H1 (cell line): ENCODE results near the gene C2CD3. TPM values are rescaled to one million over a fixed set of nuclear protein-coding genes. Genes with fewer than 3 reads are reported as not detected.

Experiments
- CTCF ChIA-PET: fragments of 300-600 bp; sonication (Branson Sonifier 250); formaldehyde crosslinking; loops from one replicate; lab custom pipeline; 2021; ENCODE audit not compliant: partially characterized antibody; lab: Charles Lee
- POLR2A ChIA-PET: fragments of 300-600 bp; sonication (Branson Sonifier 250); formaldehyde crosslinking; loops from one replicate; lab custom pipeline; 2021; ENCODE audit warnings: inconsistent platforms; ENCODE audit not compliant: partially characterized antibody; lab: Charles Lee
- DNase-seq, 2 experiments: peaks; one replicate each; pipeline versions ENCODE4 v3.0.0 to v3.0.0-alpha.2; 2010 to 2022; ENCODE audit warnings: low spot score in 2 of 2, low read depth in 1 of 2, mixed read lengths in 1 of 2
- FAIRE-seq: peaks from 2 replicates; lab custom pipeline; 2011; peaks lifted over from hg19 to GRCh38; lab: Jason Lieb, UNC
- H2AFZ ChIP-seq: 2 replicates; pipeline ENCODE4 v1.8.1; 2012; ENCODE audit warnings: low read length, inconsistent platforms
- H2AK5ac ChIP-seq: 2 replicates; pipeline ENCODE4 v1.6.1; 2013; ENCODE audit warnings: low read depth, low read length
- H2BK120ac ChIP-seq: replicated peaks from 2 replicates; pipeline ENCODE3; 2013; ENCODE audit warnings: low read depth, low read length, inconsistent platforms
- H2BK12ac ChIP-seq: 2 replicates; pipeline ENCODE4 v1.6.1; 2013; ENCODE audit warnings: low read depth, low read length
- H2BK15ac ChIP-seq: 2 replicates; pipeline ENCODE4 v1.6.1; 2013; ENCODE audit warnings: low read length
- H2BK20ac ChIP-seq: 2 replicates; pipeline ENCODE4 v1.6.1; 2013; ENCODE audit warnings: low read length
- H2BK5ac ChIP-seq: 2 replicates; pipeline ENCODE4 v1.6.1; 2013; ENCODE audit warnings: low read depth, low read length
- H3K14ac ChIP-seq: 2 replicates; pipeline ENCODE4 v1.6.1; 2013; ENCODE audit warnings: inconsistent platforms; ENCODE audit not compliant: insufficient read length
- H3K18ac ChIP-seq: 2 replicates; pipeline ENCODE4 v1.6.1; 2013; ENCODE audit warnings: low read length; ENCODE audit errors: extremely low read depth
- H3K23ac ChIP-seq: 2 replicates; pipeline ENCODE4 v1.6.1; 2013; ENCODE audit warnings: inconsistent platforms; ENCODE audit not compliant: insufficient read length
- H3K23me2 ChIP-seq: 2 replicates; pipeline ENCODE4 v1.6.1; 2013; ENCODE audit warnings: low read depth, low read length
- H3K27ac ChIP-seq: 2 replicates; pipeline ENCODE4 v1.6.1; 2011; ENCODE audit warnings: low read depth, low read length, inconsistent platforms
- H3K27me3 ChIP-seq, 4 experiments: replicated peaks in 1 of 4; 1 replicate in 1 of 4; 2 replicates in 3 of 4; pipeline versions ENCODE4 v1.6.1 to v1.8.1; 2011 to 2013; ENCODE audit warnings: low read length in 3 of 4, mild to moderate bottlenecking in 3 of 4, inconsistent platforms in 2 of 4, mixed read lengths in 2 of 4, moderate library complexity in 1 of 4; ENCODE audit not compliant: control insufficient read depth in 3 of 4, insufficient read depth in 3 of 4; ENCODE audit errors: extremely low read depth in 1 of 4
- H3K36me3 ChIP-seq, 4 experiments: 2 replicates each; pipeline versions ENCODE4 v1.6.1 to v1.8.1; 2011 to 2013; ENCODE audit warnings: mild to moderate bottlenecking in 4 of 4, low read length in 3 of 4, moderate library complexity in 2 of 4, control low read depth in 1 of 4, inconsistent platforms in 1 of 4; ENCODE audit not compliant: insufficient read depth in 4 of 4, control insufficient read depth in 2 of 4
- H3K4ac ChIP-seq: replicated peaks from 2 replicates; pipeline ENCODE3; 2013; ENCODE audit warnings: low read length, low read depth, mixed read lengths, inconsistent platforms; ENCODE audit not compliant: insufficient read length
- H3K4me1 ChIP-seq, 4 experiments: replicated peaks in 1 of 4; 1 replicate in 1 of 4; 2 replicates in 3 of 4; pipeline versions ENCODE4 v1.6.1 to v1.8.1; 2011 to 2013; ENCODE audit warnings: low read length in 3 of 4, inconsistent platforms in 2 of 4, mixed read lengths in 1 of 4; ENCODE audit not compliant: insufficient read depth in 4 of 4, control insufficient read depth in 3 of 4
- H3K4me2 ChIP-seq, 2 experiments: 2 replicates each; pipeline versions ENCODE4 v1.6.1 to v1.8.1; 2011 to 2013; ENCODE audit warnings: low read depth in 2 of 2, low read length in 2 of 2, control low read depth in 1 of 2, inconsistent platforms in 1 of 2, mild to moderate bottlenecking in 1 of 2; ENCODE audit not compliant: insufficient read depth in 1 of 2
- H3K4me3 ChIP-seq, 4 experiments: fragments of 200-600, 300-600 bp in 1 of 4; sonication (generic), shearing (Covaris generic), sonication (Bioruptor Twin) in 1 of 4; 2 replicates each; pipeline versions ENCODE4 v1.5.1 to v1.8.1; 2011 to 2016; ENCODE audit warnings: low read length in 4 of 4, low read depth in 3 of 4, control low read depth in 2 of 4, inconsistent platforms in 2 of 4, mild to moderate bottlenecking in 2 of 4, mixed read lengths in 1 of 4, moderate library complexity in 1 of 4; ENCODE audit not compliant: insufficient read depth in 2 of 4; ENCODE audit errors: extremely low read depth in 1 of 4
- H3K56ac ChIP-seq: replicated peaks from 2 replicates; pipeline ENCODE3; 2013; ENCODE audit warnings: low read depth, mild to moderate bottlenecking, mixed read lengths, low read length, inconsistent platforms; ENCODE audit not compliant: insufficient read length
- H3K79me1 ChIP-seq: 2 replicates; pipeline ENCODE4 v1.6.1; 2013; ENCODE audit warnings: low read depth, low read length, control low read depth
- H3K79me2 ChIP-seq, 2 experiments: 2 replicates each; pipeline versions ENCODE4 v1.6.1 to v1.8.1; 2012 to 2013; ENCODE audit warnings: low read length in 2 of 2, mild to moderate bottlenecking in 2 of 2, inconsistent platforms in 1 of 2; ENCODE audit not compliant: insufficient read depth in 2 of 2, control insufficient read depth in 1 of 2
- H3K9ac ChIP-seq, 4 experiments: replicated peaks in 1 of 4; 1 replicate in 1 of 4; 2 replicates in 3 of 4; pipeline versions ENCODE4 v1.6.1 to v1.8.1; 2011 to 2013; ENCODE audit warnings: low read depth in 3 of 4, low read length in 3 of 4, control low read depth in 2 of 4, mild to moderate bottlenecking in 2 of 4, moderate library complexity in 2 of 4, inconsistent platforms in 1 of 4; ENCODE audit errors: extremely low read depth in 1 of 4
- H3K9me3 ChIP-seq, 2 experiments: 2 replicates each; pipeline versions ENCODE4 v1.6.1 to v1.8.1; 2012 to 2013; ENCODE audit warnings: mild to moderate bottlenecking in 2 of 2, moderate library complexity in 2 of 2, control low read depth in 1 of 2, inconsistent platforms in 1 of 2, low read depth in 1 of 2, low read length in 1 of 2, mixed read lengths in 1 of 2; ENCODE audit not compliant: insufficient read depth in 2 of 2
- H4K20me1 ChIP-seq, 2 experiments: replicated peaks in 1 of 2; 2 replicates each; pipeline versions ENCODE3 to v1.8.1; 2011 to 2013; ENCODE audit warnings: inconsistent platforms in 2 of 2, low read length in 2 of 2, mild to moderate bottlenecking in 1 of 2; ENCODE audit not compliant: insufficient read depth in 2 of 2, control insufficient read depth in 1 of 2
- H4K5ac ChIP-seq: 2 replicates; pipeline ENCODE4 v1.6.1; 2013; ENCODE audit warnings: low read length, low read depth, mixed read lengths, inconsistent platforms; ENCODE audit not compliant: insufficient read length
- H4K8ac ChIP-seq: 2 replicates; pipeline ENCODE4 v1.8.0; 2013; ENCODE audit warnings: mild to moderate bottlenecking, moderate library complexity, low read length, inconsistent platforms; ENCODE audit not compliant: insufficient read depth; ENCODE audit errors: extremely low read depth
- H4K91ac ChIP-seq: replicated peaks from 2 replicates; pipeline ENCODE3; 2013; ENCODE audit warnings: low read length, mixed read lengths, inconsistent platforms; ENCODE audit not compliant: insufficient read length
- ASH2L ChIP-seq: fragments of 200-600, 300-600 bp; sonication (generic); IDR thresholded peaks from one replicate; pipeline ENCODE4 v1.7.1; 2017; ENCODE audit warnings: low read length
- CREB1 ChIP-seq: IDR thresholded peaks from 2 replicates; pipeline ENCODE4 v1.6.1; 2012; ENCODE audit warnings: inconsistent platforms
- EP300 ChIP-seq, 2 experiments: IDR thresholded peaks; 1 replicate in 1 of 2; 2 replicates in 1 of 2; pipeline ENCODE4 v1.6.1; 2011 to 2012; ENCODE audit warnings: low read depth in 2 of 2, low read length in 2 of 2, mild to moderate bottlenecking in 2 of 2, borderline replicate concordance in 1 of 2, inconsistent platforms in 1 of 2, moderate library complexity in 1 of 2
- KDM5A ChIP-seq: fragments of 200-600 bp; IDR thresholded peaks from 2 replicates; pipeline ENCODE4 v1.7.1; 2012; ENCODE audit warnings: mild to moderate bottlenecking, low read length, inconsistent platforms, mixed read lengths
- NRF1 ChIP-seq: IDR thresholded peaks from 2 replicates; pipeline ENCODE4 v1.6.1; 2011; ENCODE audit warnings: mild to moderate bottlenecking, low read depth, low read length, improper control_type of control experiment
- RAD21 ChIP-seq, 2 experiments: IDR thresholded peaks in 1 of 2; conservative IDR thresholded peaks in 1 of 2; 2 replicates each; pipeline ENCODE4 v1.6.1; 2011; ENCODE audit warnings: low read depth in 2 of 2, low read length in 2 of 2, improper control_type of control experiment in 1 of 2, inconsistent platforms in 1 of 2, mild to moderate bottlenecking in 1 of 2, moderate library complexity in 1 of 2
- RBBP5 ChIP-seq: IDR thresholded peaks from 2 replicates; pipeline ENCODE4 v1.7.1; 2012; ENCODE audit warnings: low read depth, mild to moderate bottlenecking, inconsistent platforms, low read length, moderate library complexity, borderline replicate concordance
- WGBS, 2 experiments: shearing (Covaris generic) in 1 of 2; methylation state at CpG; one replicate each; pipeline versions ENCODE4 v1.1.6 to v1.1.7; 2013 to 2015; ENCODE audit warnings: low lambda C conversion rate in 2 of 2, mixed read lengths in 2 of 2, inconsistent platforms in 1 of 2, low coverage in 1 of 2, missing lambda C conversion rate in 1 of 2; ENCODE audit not compliant: insufficient replicate concordance in 2 of 2, insufficient coverage in 1 of 2, insufficient read length in 1 of 2; ENCODE audit errors: extremely low coverage in 1 of 2, missing lambda C conversion rate in 1 of 2; 5-methylcytosine and 5-hydroxymethylcytosine counted together
- polyA plus RNA-seq, 7 experiments: library from polyadenylated mRNA; depleted of rRNA in 3 of 7; stranded (reverse) in 5 of 7; unstranded in 2 of 7; fragments of >200 nt in 5 of 7; fragments of 200-250 nt in 2 of 7; gene quantifications; 1 replicate in 5 of 7; 2 replicates in 1 of 7; 4 replicates in 1 of 7; pipeline versions ENCODE4 v1.2.1 to v1.2.3, GENCODE V29; 2011 to 2013; ENCODE audit warnings: missing spikeins in 2 of 7, mixed read lengths in 2 of 7
- total RNA-seq: library from RNA; stranded (reverse); fragmentation: NEBNext Ultra II Directional; extraction: Animal tissue kit (Norgen Biotek cat#: 25700); gene quantifications from 2 replicates; pipeline ENCODE4 v1.2.1, GENCODE V29; 2021
- TF ChIP-seq, protein P1 (sequence below): IDR thresholded peaks from 2 replicates; pipeline ENCODE4 v1.6.1; 2011; ENCODE audit warnings: low read length, improper control_type of control experiment

C2CD3 gene
- total and polyA plus RNA-seq, 2 of the 8 experiments (the other 6 are each of a cell fraction or from before 2014, with no cell fraction given) = 11.0 to 29.1 TPM

- DNase-seq (no peak), FAIRE-seq (no peak)
- H3K79me2 ChIP-seq = no peaks in the 10 kb centered on the region
- no peak overlapping the region for H2BK120ac ChIP-seq
- H2BK12ac ChIP-seq = no peak overlapping the region
- CTCF ChIA-PET = no interaction called here
- H3K14ac ChIP-seq = no peak overlapping the region
- no peak for TF ChIP-seq ASH2L
- TF ChIP-seq CREB1 = no peak
- TF ChIP-seq, protein P1, sequence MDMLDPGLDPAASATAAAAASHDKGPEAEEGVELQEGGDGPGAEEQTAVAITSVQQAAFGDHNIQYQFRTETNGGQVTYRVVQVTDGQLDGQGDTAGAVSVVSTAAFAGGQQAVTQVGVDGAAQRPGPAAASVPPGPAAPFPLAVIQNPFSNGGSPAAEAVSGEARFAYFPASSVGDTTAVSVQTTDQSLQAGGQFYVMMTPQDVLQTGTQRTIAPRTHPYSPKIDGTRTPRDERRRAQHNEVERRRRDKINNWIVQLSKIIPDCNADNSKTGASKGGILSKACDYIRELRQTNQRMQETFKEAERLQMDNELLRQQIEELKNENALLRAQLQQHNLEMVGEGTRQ = no peak
- no peak for TF ChIP-seq EP300 (IDR thresholded peaks at IDR 0.05; ENCODE audit: borderline replicate concordance in 1 of 2, low read depth in 2 of 2, low read length in 2 of 2)
- no peak for TF ChIP-seq KDM5A
- no peak for TF ChIP-seq NRF1
- TF ChIP-seq RAD21 (IDR thresholded peaks at IDR 0.05 in 1 of 2, conservative IDR thresholded peaks at IDR 0.05 in 1 of 2; ENCODE audit: low read depth in 2 of 2, low read length in 2 of 2) = no peak
- TF ChIP-seq RBBP5 = no peak
- H3K4ac ChIP-seq = no peak overlapping the region
- H4K8ac ChIP-seq = no peak overlapping the region
- H3K27me3 ChIP-seq = no peaks in the 10 kb centered on the region
- no peak overlapping the region for H3K27ac ChIP-seq
- H4K5ac ChIP-seq = no peak overlapping the region
- H3K56ac ChIP-seq = no peak overlapping the region
- H2BK20ac ChIP-seq = no peak overlapping the region
- H4K91ac ChIP-seq = no peak overlapping the region
- peaks cover 4 to 27% (median 15%) of the 10 kb centered on the region in 4 experiments; a peak in 6 of 8 replicates for H3K36me3 ChIP-seq
- H3K9ac ChIP-seq = no peak overlapping the region
- H3K4me1 ChIP-seq = peaks cover 0 to 6% (median 0%) of the 10 kb centered on the region in 4 experiments; a peak in 1 of 7 replicates
- H3K23me2 ChIP-seq = no peaks in the 10 kb centered on the region
- H3K79me1 ChIP-seq = no peaks in the 10 kb centered on the region
- H3K18ac ChIP-seq = no peak overlapping the region
- WGBS, 2 experiments = 83% methylated on average over 2 of the region's 2 CpGs; no CpG with 5 or more reads in 1 of the 2 experiments
- no peak overlapping the region for H3K4me2 ChIP-seq
- POLR2A ChIA-PET = no interaction called here
- H2BK5ac ChIP-seq = no peak overlapping the region
- H4K20me1 ChIP-seq = peaks cover 0 to 2% of the 10 kb centered on the region in 2 experiments
- no peaks in the 10 kb centered on the region for H3K9me3 ChIP-seq
- H2BK15ac ChIP-seq = no peak overlapping the region
- H2AFZ ChIP-seq = no peak overlapping the region
- H3K23ac ChIP-seq = no peak overlapping the region
- H3K4me3 ChIP-seq = no peak overlapping the region
- H2AK5ac ChIP-seq = no peak overlapping the region
Measured at GRCh38 chr11:74100231-74100630, 70.6 kb downstream of the C2CD3 start.
